Left ventricle myocardium inferior (tissue), 1 donor: ENCODE measurements around the gene VAMP2. TPM values are rescaled to one million over a fixed set of nuclear protein-coding genes. Genes with fewer than 3 reads are reported as not detected.

Experiments used
- DNase-seq: peaks from one replicate; pipeline ENCODE4 v3.0.0-alpha.2; 2020
- H3K27ac ChIP-seq: fragments of 200-600 bp; replicated peaks from 2 replicates; pipeline ENCODE4 v1.8.0; 2021
- H3K27me3 ChIP-seq: fragments of 200-600 bp; 2 replicates; pipeline ENCODE4 v1.8.0; 2021; ENCODE audit warnings: low read depth
- H3K36me3 ChIP-seq: fragments of 200-600 bp; 2 replicates; pipeline ENCODE4 v1.8.0; 2021
- H3K4me1 ChIP-seq: fragments of 200-600 bp; 2 replicates; pipeline ENCODE4 v1.8.0; 2021
- H3K4me3 ChIP-seq: fragments of 200-600 bp; 2 replicates; pipeline ENCODE4 v1.8.0; 2021; ENCODE audit warnings: mild to moderate bottlenecking, moderate library complexity
- H3K9me3 ChIP-seq: fragments of 200-600 bp; replicated peaks from 2 replicates; pipeline ENCODE4 v1.8.0; 2021
- intact Hi-C: fragments of 100-400 bp; cut with micrococcal nuclease; formaldehyde crosslinking; loops from one replicate; pipeline ENCODE4 v1.11.0; 2022
- total RNA-seq: library from RNA; stranded (reverse); fragmentation: NEBNext Ultra II Directional; extraction: Animal tissue kit (Norgen Biotek cat#: 25700); gene quantifications from one replicate; pipeline ENCODE4 v1.2.1, GENCODE V29; 2021
- TF ChIP-seq, protein P1 (sequence below): fragments of 200-600 bp; IDR thresholded peaks from 2 replicates; pipeline ENCODE4 v1.8.0; 2021; ENCODE audit warnings: antibody characterized with exemption, mild to moderate bottlenecking, borderline replicate concordance
- donor health status: DM: no; HTN: yes; CAD: no; lungs with severe emphysema.

Gene VAMP2
- total RNA-seq, 1 donor from 2014 or later = 59.6 TPM

DNA sequence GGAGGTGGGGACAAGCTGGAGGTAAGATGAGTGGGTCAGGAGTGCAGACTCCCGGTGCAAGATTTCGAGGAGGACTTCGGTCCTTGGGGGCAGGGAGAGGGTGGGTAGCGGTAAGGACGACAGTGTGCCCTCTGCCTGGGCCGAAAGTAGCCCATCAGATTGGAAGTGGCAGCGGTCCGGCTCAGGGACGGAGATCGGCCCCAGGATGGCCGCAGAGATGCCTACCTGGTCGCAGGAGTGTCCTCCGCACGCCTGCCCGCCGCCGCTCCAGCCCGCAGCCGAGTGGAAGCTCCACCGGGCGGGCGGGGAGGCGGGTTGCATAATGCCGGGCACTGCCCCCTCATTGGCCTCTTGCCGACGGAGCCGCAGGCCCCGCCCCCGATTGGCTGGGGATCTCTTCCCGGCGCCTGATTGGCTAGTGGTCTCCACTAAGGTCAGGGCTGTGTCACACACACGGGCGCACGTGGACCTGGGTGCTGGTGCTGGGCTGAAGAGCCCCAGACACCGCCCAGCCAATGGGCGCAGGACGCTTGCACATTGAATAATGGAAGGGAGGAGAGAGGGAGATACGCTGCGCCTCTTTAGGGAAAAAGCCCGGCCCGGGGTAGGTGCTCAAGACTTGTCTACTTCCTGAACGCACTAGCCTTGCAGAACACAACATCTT, 10.5 kb downstream of the VAMP2 start, which contains the start of gene PER1:
Gene PER1, minus strand, starts transcription at position 293 of the 664 bp plus-strand sequence. CDS start 1,698 bp downstream, outside the sequence.
- H3K4me3 ChIP-seq = peak within 1 kb of the TSS; percentile 75
- no peaks in the 10 kb centered on the region for H3K9me3 ChIP-seq
- intact Hi-C loops = no loop called here
- peak within 1 kb of the TSS; percentile 99 for H3K27ac ChIP-seq
- peaks cover 69% of the 10 kb centered on the region for H3K4me1 ChIP-seq
- H3K36me3 ChIP-seq = peaks cover 41% of the 10 kb centered on the region
- TF ChIP-seq, protein P1, sequence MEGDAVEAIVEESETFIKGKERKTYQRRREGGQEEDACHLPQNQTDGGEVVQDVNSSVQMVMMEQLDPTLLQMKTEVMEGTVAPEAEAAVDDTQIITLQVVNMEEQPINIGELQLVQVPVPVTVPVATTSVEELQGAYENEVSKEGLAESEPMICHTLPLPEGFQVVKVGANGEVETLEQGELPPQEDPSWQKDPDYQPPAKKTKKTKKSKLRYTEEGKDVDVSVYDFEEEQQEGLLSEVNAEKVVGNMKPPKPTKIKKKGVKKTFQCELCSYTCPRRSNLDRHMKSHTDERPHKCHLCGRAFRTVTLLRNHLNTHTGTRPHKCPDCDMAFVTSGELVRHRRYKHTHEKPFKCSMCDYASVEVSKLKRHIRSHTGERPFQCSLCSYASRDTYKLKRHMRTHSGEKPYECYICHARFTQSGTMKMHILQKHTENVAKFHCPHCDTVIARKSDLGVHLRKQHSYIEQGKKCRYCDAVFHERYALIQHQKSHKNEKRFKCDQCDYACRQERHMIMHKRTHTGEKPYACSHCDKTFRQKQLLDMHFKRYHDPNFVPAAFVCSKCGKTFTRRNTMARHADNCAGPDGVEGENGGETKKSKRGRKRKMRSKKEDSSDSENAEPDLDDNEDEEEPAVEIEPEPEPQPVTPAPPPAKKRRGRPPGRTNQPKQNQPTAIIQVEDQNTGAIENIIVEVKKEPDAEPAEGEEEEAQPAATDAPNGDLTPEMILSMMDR = no peak
- peak; percentile 98 for DNase-seq
- H3K27me3 ChIP-seq = no peaks in the 10 kb centered on the region

- peak; percentile 96 for DNase-seq
- no peaks in the 10 kb centered on the region for H3K27me3 ChIP-seq
- peak overlapping the region; percentile 99 for H3K27ac ChIP-seq
- no peaks in the 10 kb centered on the region for H3K9me3 ChIP-seq
- peaks cover 47% of the 10 kb centered on the region for H3K36me3 ChIP-seq
- peak overlapping the region; percentile 75 for H3K4me3 ChIP-seq
- H3K4me1 ChIP-seq = peaks cover 70% of the 10 kb centered on the region
- intact Hi-C loops = no loop called here
- TF ChIP-seq, protein P1 = no peak
These were observed 11.1 kb downstream of the VAMP2 start for GRCh38 chr17:8151641-8152111.

DNA sequence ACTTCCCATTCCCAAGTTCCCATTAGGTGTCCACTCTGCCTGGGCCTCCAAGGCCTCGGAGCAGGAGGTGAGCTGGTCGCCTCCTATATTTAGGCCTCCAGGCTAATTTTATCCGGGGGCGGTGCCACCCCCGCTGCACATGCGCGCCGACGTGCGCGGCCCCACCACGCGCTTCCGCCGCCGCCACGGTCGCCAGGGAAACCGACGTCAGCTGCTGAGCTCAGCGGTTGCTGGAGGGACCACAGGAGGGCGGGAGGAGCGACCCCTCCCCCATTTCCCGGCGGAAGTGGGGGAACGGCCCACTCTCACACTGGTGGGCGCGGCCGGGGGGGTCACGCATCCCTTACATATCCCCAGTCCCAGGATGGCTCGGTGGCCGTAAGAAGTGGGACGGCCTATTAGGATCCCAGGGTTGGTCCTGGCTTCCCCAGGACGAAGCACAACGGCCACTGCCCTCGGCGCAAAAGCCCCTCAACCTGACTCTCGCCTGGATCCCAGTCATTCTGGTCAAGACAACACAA, 11.6 kb downstream of the VAMP2 start:
- TF ChIP-seq, protein P1 = peak; percentile 21

GRCh38 chr17:8150194-8151119, 12.3 kb downstream of the VAMP2 start:
- intact Hi-C loops = no loop called here
- H3K27me3 ChIP-seq = no peaks in the 10 kb centered on the region
- H3K36me3 ChIP-seq = peaks cover 59% of the 10 kb centered on the region
- H3K4me3 ChIP-seq = peak overlapping the region; percentile 75
- no peaks in the 10 kb centered on the region for H3K9me3 ChIP-seq
- peaks cover 76% of the 10 kb centered on the region for H3K4me1 ChIP-seq
- no peak for DNase-seq
- TF ChIP-seq, protein P1 = no peak
- peak overlapping the region; percentile 99 for H3K27ac ChIP-seq

More for the DNA sequence above, 11.6 kb downstream of the VAMP2 start:
- intact Hi-C loops = no loop called here
- Histone ChIP-seq H3K27ac (peak overlapping the region; percentile 99), H3K27me3 (no peaks in the 10 kb centered on the region), H3K4me1 (peaks cover 75% of the 10 kb centered on the region), H3K4me3 (peak overlapping the region; percentile 75), H3K9me3 (no peaks in the 10 kb centered on the region), H3K36me3 (peaks cover 52% of the 10 kb centered on the region)
- DNase-seq = peak; percentile 93

DNA sequence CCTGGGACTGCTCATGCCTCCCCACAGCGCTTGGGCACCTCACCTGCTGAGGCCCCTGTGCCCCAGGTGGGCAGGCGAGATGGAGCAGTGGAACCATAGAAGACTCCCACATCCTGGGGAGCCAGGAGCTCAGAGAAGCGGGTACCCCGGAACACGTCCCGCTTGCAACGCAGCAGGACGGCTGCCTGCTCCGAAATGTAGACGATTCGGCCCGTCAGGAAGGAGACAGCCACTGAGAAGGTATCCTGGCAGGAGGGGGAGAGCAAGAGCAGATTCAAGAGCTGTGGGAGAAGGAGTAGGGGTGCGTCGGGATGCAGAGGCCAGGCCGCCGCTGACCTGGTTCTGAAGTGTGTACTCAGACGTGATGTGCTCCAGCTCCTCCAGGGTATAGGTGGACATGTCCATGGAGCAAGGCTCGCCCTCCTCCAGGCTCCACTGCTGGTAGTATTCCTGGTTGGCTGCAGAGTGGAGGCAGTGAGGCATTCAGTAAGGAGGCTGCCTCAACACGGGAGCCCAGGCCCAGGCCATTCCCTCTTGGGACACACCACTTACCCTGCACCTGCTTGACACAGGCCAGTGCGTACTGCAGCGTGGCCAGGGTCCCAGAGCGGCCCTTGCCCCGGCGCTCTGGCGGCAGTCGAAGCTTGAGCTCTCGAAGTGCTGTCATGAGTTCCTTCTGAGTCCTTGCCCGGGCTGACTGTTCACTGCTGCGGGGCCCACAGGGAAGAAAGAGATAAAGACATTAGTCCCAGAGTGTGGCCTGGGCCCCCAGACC, 13.1 kb downstream of the VAMP2 start:
- peaks cover 68% of the 10 kb centered on the region for H3K36me3 ChIP-seq

More for the DNA sequence above, 13.1 kb downstream of the VAMP2 start:
- H3K4me3 ChIP-seq = peak overlapping the region; percentile 75
- peak overlapping the region; percentile 99 for H3K27ac ChIP-seq
- intact Hi-C loops = no loop called here
- no peaks in the 10 kb centered on the region for H3K27me3 ChIP-seq
- TF ChIP-seq, protein P1 = no peak
- H3K4me1 ChIP-seq = peaks cover 81% of the 10 kb centered on the region
- no peak for DNase-seq
- H3K9me3 ChIP-seq = no peaks in the 10 kb centered on the region
